T-helper 2 cell treated with Interferon-gamma antibody and Interleukin-4, amounts not matched to agents 100 ng/mL and 5 ng/mL, for 36 hours (primary cell): ENCODE measurements around the gene DGCR8. TPM values are rescaled to one million over a fixed set of nuclear protein-coding genes. Genes with fewer than 3 reads are reported as not detected.

Experiments used
- intact Hi-C: fragments of 100-400 bp; cut with micrococcal nuclease; formaldehyde crosslinking; loops from one replicate; pipeline ENCODE4 v1.15.1; 2023
- total RNA-seq: library from RNA; stranded (reverse); gene quantifications from 2 replicates; pipeline ENCODE4 v1.2.3, GENCODE V29; 2022

The DGCR8 gene
- total RNA-seq = 61.3 and 61.4 TPM in 2 replicates

GRCh38 chr22:20079745-20080444, at the start of gene DGCR8:
Gene DGCR8 (plus strand): TSS chr22:20080241. CDS start chr22:20085964, 5,723 bp downstream.
- intact Hi-C loops = loop anchor here (1.0 to 5.0 kb wide), 2 partner anchors 37 to 58 kb away; partner anchors contain the start of genes TANGO2 and TRMT2A

DNA sequence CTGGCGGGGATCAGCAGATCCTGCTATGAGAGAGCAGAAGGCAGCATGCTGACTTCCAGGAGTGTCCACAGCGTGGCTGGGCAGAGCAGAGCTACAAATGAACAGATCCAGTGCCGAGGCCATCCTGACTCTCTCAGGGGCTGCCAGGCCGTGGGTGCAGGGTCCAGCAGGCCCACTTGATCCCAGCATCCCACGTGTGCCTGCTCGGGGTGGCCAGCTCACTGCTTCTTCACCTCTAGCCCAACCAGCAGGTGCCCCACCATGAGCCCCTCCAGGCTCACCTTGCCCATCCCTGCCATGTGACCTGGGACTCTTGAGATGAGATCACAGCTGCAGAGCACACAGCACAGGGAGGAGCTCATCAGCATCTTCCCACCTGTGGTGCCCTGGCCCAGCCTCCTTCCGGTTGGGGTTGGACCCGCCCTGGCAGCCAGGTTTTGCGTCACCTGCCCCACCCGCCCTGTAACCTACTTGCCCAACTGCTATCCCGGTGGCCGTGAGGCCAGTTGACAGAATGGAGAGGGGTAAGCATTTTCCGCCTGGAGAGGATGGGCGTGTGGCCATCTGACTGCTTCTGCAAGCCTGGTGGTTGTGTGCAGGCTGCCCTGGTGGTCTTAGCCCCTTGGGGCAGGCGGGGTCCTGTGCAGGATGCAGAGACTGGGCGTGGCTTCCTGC, 48.2 kb upstream of the DGCR8 start:
- intact Hi-C loops = no loop called here

- intact Hi-C loops = no loop called here
These were observed 47.5 kb upstream of the DGCR8 start for GRCh38 chr22:20032407-20032991.

GRCh38 chr22:20033045-20033706, 46.9 kb upstream of the DGCR8 start:
- intact Hi-C loops = no loop called here

DNA sequence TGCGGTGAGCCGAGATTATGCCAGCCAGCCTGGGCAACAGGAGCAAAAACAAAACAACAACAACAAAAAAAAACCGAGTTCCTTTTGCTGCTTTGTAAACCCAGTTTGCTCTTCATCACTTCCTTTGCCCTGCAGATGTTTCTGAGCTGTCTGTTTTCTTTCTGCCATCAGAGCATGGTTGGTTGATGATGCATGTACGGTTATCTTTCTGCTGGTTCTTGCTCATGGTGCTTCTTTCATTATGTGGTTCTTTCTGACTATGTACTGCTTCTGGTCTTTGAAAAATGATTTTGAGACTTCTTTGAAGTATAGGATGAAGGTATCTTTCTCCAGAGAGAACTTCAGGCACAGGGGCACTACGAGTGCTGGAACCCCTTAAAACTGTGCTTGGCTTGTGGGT, 45.9 kb upstream of the DGCR8 start:
- intact Hi-C loops = no loop called here

DNA sequence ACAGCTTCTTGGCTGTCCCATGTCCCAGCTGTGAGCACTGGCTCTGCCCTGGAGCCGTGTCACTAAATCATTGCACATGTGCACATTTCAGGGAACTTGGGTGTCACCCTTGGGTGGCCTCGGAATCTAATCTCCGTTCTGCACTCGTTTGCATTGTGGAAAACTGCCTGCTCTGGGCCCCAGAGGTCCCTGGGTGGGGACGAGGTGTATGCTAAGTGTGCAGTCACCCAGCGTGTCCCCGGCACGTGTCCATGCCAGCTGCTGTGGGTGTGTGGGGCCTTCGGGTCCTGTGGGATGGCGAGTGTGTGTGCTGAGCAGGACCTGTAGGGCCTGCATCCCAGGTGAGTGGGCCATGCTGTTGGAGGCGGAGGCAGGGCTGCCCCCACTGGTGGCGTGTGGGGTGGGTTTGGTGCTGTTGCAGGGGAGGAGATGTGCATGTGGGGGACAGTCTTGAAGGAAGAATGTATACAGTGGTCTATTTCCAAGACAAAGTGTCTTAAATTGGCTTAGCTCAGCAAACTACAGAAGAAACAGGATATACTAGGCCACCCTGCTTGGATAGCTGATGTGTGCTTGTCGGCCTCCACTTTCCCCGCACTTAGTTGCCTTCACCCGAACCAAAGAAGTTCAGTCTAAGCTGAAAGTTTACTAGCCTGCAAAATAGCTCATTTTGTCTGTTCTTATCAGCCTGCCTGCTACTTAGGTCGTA, 44.5 kb upstream of the DGCR8 start:
- intact Hi-C loops = no loop called here

DNA sequence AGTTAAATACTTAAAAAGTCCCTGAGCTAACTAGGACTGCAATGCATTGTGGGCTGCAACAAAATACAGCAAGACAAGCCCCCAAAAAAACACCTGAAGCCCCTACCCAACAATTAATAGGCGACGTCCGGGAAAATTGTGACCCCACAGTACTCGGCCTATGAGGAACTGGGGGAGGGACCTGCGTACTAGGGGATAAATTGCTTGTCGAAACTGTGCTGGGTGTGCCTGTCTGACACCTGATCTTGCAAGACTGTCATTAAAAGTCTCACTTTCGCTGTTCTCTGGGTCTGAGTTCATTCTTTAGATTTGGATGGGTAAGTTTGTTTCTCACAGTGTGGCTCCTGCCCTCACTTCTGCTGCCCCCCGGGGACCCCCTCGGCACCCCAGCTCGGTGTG, 44.0 kb upstream of the DGCR8 start:
- intact Hi-C loops = no loop called here

GRCh38 chr22:20036535-20037392, 43.3 kb upstream of the DGCR8 start:
- intact Hi-C loops = no loop called here

- intact Hi-C loops = no loop called here
These were observed 42.6 kb upstream of the DGCR8 start for GRCh38 chr22:20037419-20037818.

DNA sequence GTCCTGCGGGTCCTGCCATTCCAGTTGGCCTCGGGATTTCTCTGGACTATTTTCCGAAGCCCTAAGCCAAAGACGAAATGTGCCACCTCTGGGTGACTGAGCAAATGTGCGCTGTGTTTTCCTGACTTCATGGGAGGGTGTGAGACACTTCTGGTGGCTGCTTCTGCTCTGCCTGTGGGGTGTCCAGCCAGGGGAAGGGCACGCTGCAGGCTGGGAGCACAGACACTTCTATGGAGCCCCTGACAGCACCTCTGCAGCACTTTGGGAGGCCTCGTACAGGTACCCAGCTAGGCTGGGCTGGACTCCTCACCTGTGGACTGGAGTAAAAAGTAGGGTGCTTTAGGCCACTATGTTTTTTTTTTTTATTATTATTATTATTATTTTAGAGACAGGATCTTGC, 41.5 kb upstream of the DGCR8 start:
- intact Hi-C loops = no loop called here

GRCh38 chr22:20039683-20040325, 40.2 kb upstream of the DGCR8 start:
- intact Hi-C loops = no loop called here

- intact Hi-C loops = no loop called here
These were observed 39.5 kb upstream of the DGCR8 start for GRCh38 chr22:20040327-20041200.

DNA sequence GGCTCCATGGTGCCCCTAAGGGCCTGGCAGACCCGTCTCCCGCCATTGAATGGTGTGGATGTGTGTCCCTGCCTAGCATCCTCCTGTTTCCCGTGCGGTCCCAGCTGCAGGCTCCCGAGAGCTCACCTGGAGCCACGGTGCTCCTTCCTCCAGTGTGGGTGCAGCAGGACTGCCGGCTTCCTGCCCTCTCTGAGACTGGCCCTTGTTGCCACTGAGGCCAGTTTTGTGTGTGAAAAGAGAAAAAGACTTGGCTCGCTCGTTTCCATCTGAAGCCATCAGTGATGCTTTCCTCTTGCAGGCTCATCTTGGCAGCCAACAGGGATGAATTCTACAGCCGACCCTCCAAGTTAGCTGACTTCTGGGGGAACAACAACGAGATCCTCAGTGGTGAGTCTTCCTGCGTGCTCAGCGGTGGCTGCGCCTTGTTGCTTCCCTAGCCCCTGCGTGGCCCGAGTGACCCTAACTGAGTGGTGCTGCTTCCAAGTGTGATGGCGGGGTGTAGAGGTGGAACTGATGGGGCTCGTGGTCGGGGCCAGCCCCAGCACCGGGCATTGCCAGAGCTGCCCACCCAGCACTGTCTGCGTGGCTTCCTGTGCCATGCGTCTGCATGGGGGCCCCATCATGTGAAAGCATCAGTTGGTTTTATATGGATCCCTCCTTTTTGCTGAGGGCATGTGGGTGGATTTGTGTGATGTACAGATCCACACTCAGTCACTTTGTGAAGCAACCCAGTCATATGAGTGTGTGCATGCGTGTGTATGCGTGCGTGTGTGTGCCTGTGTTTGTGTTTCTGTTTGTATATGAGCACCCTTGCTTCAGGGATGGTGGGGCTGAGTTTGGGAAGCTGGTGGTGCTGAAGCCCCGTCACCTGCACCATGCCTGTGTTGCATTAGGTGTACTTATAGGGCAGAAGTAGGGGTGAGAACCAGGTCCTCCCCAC, 36.7 kb upstream of the DGCR8 start:
- intact Hi-C loops = no loop called here

DNA sequence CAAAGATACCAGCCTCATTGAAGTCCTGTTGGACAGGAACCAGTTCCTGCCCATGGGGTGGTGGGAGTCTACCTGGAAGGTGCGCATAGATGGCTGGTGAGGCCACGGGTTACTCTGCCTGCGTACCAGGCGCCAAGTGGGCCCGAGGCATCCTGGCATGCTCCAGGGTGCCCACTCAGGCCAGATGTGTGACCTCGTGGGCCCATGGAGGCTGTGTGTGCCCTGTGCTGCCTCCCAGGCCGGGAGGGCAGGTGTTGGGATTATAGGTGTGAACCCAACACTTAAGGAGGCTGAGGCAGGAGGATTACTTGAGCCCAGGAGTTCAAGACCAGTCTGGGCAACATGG, 36.1 kb upstream of the DGCR8 start:
- intact Hi-C loops = no loop called here

DNA sequence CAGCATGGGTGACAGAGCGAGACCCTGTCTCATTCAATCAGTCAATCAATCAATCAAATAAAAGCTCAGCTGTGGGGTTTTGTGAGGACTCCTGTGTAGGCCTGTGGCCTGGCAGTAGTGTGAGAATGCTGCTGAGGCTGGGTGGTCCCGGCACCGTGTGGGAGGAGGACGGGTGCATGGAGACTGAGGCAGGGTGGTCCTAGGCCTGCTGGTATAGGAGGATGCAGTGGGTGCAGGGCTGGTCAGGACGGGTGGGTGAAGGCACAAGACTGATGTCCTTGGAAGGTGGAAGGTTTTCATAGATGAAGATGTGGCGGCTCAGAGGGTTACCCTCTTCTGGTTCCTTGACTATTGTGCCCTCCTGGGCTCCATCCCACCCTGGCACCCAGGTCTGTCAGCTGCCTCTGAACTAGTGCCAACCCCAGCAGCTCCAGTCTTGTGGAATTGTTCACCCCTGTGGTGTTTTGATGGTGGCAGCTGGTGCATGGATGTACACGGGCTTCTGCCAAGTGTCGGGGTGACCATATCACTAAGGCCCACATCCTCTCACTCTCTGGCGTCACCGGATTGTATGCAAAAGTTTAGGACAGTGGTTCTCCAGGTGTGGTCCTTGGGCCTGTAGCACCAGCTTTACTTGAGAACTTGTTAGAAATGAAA, 35.4 kb upstream of the DGCR8 start:
- intact Hi-C loops = no loop called here

- intact Hi-C loops = no loop called here
These were observed 33.3 kb upstream of the DGCR8 start for GRCh38 chr22:20046730-20047129.

- intact Hi-C loops = no loop called here
These were observed 28.1 kb upstream of the DGCR8 start for GRCh38 chr22:20051927-20052308.
